Liver (tissue), 9 donors: ENCODE data around the gene LILRB3. TPM values are rescaled to one million over a fixed set of nuclear protein-coding genes. Genes with fewer than 3 reads are reported as not detected.
"Not testable (repeated sequence)": the region's sequence is repeated elsewhere in the genome, so short reads cannot be mapped to it uniquely, and the experiment has no call there.

Experiments
- DNase-seq: peaks from one replicate; pipeline ENCODE4 v3.0.0-alpha.2; 2017; ENCODE audit warnings: low spot score
- H3K27ac ChIP-seq, 2 donors: one replicate each; pipeline ENCODE4 v1.7.0; 2013; ENCODE audit warnings: inconsistent platforms in 2 of 2, low read length in 2 of 2, control low read depth in 1 of 2, low read depth in 1 of 2, mild to moderate bottlenecking in 1 of 2
- H3K27me3 ChIP-seq, 4 donors: one replicate each; pipeline versions ENCODE4 v1.6.1 to v1.7.0; 2013; ENCODE audit warnings: low read length in 3 of 4, inconsistent platforms in 1 of 4, mild to moderate bottlenecking in 1 of 4, moderate library complexity in 1 of 4; ENCODE audit not compliant: control insufficient read depth in 4 of 4, insufficient read depth in 4 of 4
- H3K36me3 ChIP-seq, 4 donors: one replicate each; pipeline versions ENCODE4 v1.6.1 to v1.7.0; 2013; ENCODE audit warnings: low read length in 3 of 4, mild to moderate bottlenecking in 3 of 4, low read depth in 1 of 4, moderate library complexity in 1 of 4; ENCODE audit not compliant: control insufficient read depth in 4 of 4, insufficient read depth in 3 of 4
- H3K4me1 ChIP-seq, 4 donors: one replicate each; pipeline versions ENCODE4 v1.6.1 to v1.7.0; 2013; ENCODE audit warnings: low read length in 3 of 4, mild to moderate bottlenecking in 3 of 4, moderate library complexity in 1 of 4; ENCODE audit not compliant: control insufficient read depth in 4 of 4, insufficient read depth in 4 of 4
- H3K4me3 ChIP-seq, 3 donors: one replicate each; pipeline versions ENCODE4 v1.6.1 to v1.7.0; 2013; ENCODE audit warnings: low read length in 3 of 3, control low read depth in 1 of 3, low read depth in 1 of 3, mild to moderate bottlenecking in 1 of 3
- H3K9ac ChIP-seq, 2 donors: one replicate each; pipeline ENCODE4 v1.7.0; 2013; ENCODE audit warnings: low read length in 2 of 2, mild to moderate bottlenecking in 2 of 2, moderate library complexity in 2 of 2, control low read depth in 1 of 2, low read depth in 1 of 2
- H3K9me3 ChIP-seq, 4 donors: one replicate each; pipeline versions ENCODE4 v1.6.1 to v1.7.0; 2013; ENCODE audit warnings: low read length in 3 of 4; ENCODE audit not compliant: control insufficient read depth in 4 of 4
- GABPA ChIP-seq, 2 donors: IDR thresholded peaks in 1 of 2; conservative IDR thresholded peaks in 1 of 2; 2 replicates each; pipeline ENCODE4 v1.6.1; 2016; ENCODE audit warnings: antibody characterized with exemption in 2 of 2, mild to moderate bottlenecking in 1 of 2, moderate library complexity in 1 of 2
- WGBS: extraction: QIAGEN DNeasy Blood & Tissue Kit; methylation state at CpG from one replicate; pipeline ENCODE4 v1.1.7; 2013; 5-methylcytosine and 5-hydroxymethylcytosine counted together
- polyA plus RNA-seq, 2 donors: library from polyadenylated mRNA; stranded (reverse) in 1 of 2; unstranded in 1 of 2; fragments of 200-250 nt in 1 of 2; fragments of >200 nt in 1 of 2; fragmentation: Nextera tagmentation in 1 of 2; extraction: Ambion mirVana in 1 of 2; gene quantifications; one replicate each; pipeline versions ENCODE4 v1.2.1 to v1.2.3, GENCODE V29; 2013 to 2015
- total RNA-seq, 2 donors: library from RNA; depleted of rRNA; stranded (reverse); fragments of >200 nt; gene quantifications; one replicate each; pipeline ENCODE4 v1.2.3, GENCODE V29; 2014
- donor health status: healthy.
- donor health status: healthy.
- donor health status: healthy.
- donor health status: healthy.
- donor health status: healthy.

LILRB3 gene
- total and polyA plus RNA-seq, 4 donors = 2.2 to 10.5 (median 3.3) TPM

- TF ChIP-seq GABPA (IDR thresholded peaks at IDR 0.05 in 1 of 2, conservative IDR thresholded peaks at IDR 0.05 in 1 of 2) = no peak
- Histone ChIP-seq H3K36me3 (no peaks in the 10 kb centered on the region), H3K4me3 (no peak overlapping the region), H3K27me3 (peaks cover 0 to 2% (median 0%) of the 10 kb centered on the region in 4 donors), H3K4me1 (peaks cover 0 to 5% (median 0%) of the 10 kb centered on the region in 4 donors), H3K9ac (no peak overlapping the region), H3K9me3 (no peaks in the 10 kb centered on the region), H3K27ac (no peak overlapping the region)
- DNase-seq = no peak
- WGBS = 71% methylated on average over 3 of the region's 3 CpGs
These were observed 23.1 kb upstream of the LILRB3 start for GRCh38 chr19:54245936-54246335.

- DNase-seq, H3K9ac ChIP-seq, H3K27me3 ChIP-seq, H3K36me3 ChIP-seq, H3K27ac ChIP-seq, H3K9me3 ChIP-seq, H3K4me3 ChIP-seq, H3K4me1 ChIP-seq: not testable (repeated sequence)
- 74% methylated on average over 6 of the region's 8 CpGs for whole genome bisulfite sequencing
These were observed 21.0 kb upstream of the LILRB3 start for GRCh38 chr19:54243809-54244208.

GRCh38 chr19:54242646-54243045, 19.8 kb upstream of the LILRB3 start, which contains the start of gene LILRA6:
LILRA6 (minus strand) TSS chr19:54242790.
- 53% methylated on average over 2 of the region's 6 CpGs for WGBS

GRCh38 chr19:54242234-54242633, 19.4 kb upstream of the LILRB3 start:
- H3K4me1 ChIP-seq = not testable (repeated sequence)
- WGBS = no CpG with 5 or more reads among the region's 4 CpGs

More at GRCh38 chr19:54242646-54243045, 19.8 kb upstream of the LILRB3 start, which contains the start of gene LILRA6:
- not testable (repeated sequence) for H3K9me3 ChIP-seq, DNase-seq, H3K9ac ChIP-seq, H3K27ac ChIP-seq, H3K36me3 ChIP-seq, H3K27me3 ChIP-seq, H3K4me3 ChIP-seq, H3K4me1 ChIP-seq

GRCh38 chr19:54240372-54241336, 17.8 kb upstream of the LILRB3 start:
- not testable (repeated sequence) for H3K27me3 ChIP-seq, DNase-seq, H3K36me3 ChIP-seq, H3K9ac ChIP-seq, H3K4me1 ChIP-seq, H3K4me3 ChIP-seq, H3K27ac ChIP-seq, H3K9me3 ChIP-seq
- 54% methylated on average over 16 of the region's 22 CpGs for WGBS

More at GRCh38 chr19:54242234-54242633, 19.4 kb upstream of the LILRB3 start:
- not testable (repeated sequence) for H3K9me3 ChIP-seq, H3K9ac ChIP-seq, H3K27me3 ChIP-seq, H3K27ac ChIP-seq, H3K4me3 ChIP-seq, H3K36me3 ChIP-seq, DNase-seq

- H3K9ac ChIP-seq, H3K4me3 ChIP-seq, DNase-seq, H3K27me3 ChIP-seq, H3K4me1 ChIP-seq, H3K9me3 ChIP-seq, H3K27ac ChIP-seq, H3K36me3 ChIP-seq: not testable (repeated sequence)
- 68% methylated on average over 16 of the region's 21 CpGs for WGBS
These were observed 16.9 kb upstream of the LILRB3 start for GRCh38 chr19:54239491-54240371.
